ENCODE measurements around the gene ABCC10. TPM values are rescaled to one million over a fixed set of nuclear protein-coding genes. Genes with fewer than 3 reads are reported as not detected.

The ABCC10 gene
- total RNA-seq, 3 donors from 2014 or later: 25.3 to 43.3 (median 37.4) TPM

DNA sequence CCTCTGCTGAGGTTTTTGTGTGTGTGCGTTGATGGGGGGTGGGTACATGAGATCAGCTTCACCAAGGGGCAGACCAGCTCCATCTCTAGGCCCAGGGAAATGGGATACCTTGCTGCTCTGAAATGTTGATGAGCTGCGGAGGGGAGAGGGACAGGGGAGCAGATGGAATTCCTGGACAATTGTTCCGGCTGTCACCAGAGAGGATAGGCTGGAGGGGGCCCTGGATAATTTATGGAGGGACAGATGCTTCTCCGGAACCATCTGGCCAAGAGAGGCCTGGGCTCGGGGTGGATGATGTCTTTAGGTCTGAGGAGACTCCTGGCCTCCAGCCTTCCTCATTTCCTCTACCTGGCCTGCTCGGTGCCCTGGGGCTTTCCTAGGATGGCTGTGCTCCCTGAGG is 48.2 kb downstream of the ABCC10 start:
- ATAC-seq: no peak
- intact Hi-C loops (cut with DNase I, micrococcal nuclease): no loop called here
- Histone ChIP-seq H3K4me3 (no peak overlapping the region), H3K36me3 (ENCODE audit: low read depth) (no peaks in the 10 kb centered on the region), H3K4me1 (ENCODE audit: low read depth) (peaks cover 9% of the 10 kb centered on the region), H3K9me3 (no peaks in the 10 kb centered on the region)
- TF ChIP-seq, protein P1, sequence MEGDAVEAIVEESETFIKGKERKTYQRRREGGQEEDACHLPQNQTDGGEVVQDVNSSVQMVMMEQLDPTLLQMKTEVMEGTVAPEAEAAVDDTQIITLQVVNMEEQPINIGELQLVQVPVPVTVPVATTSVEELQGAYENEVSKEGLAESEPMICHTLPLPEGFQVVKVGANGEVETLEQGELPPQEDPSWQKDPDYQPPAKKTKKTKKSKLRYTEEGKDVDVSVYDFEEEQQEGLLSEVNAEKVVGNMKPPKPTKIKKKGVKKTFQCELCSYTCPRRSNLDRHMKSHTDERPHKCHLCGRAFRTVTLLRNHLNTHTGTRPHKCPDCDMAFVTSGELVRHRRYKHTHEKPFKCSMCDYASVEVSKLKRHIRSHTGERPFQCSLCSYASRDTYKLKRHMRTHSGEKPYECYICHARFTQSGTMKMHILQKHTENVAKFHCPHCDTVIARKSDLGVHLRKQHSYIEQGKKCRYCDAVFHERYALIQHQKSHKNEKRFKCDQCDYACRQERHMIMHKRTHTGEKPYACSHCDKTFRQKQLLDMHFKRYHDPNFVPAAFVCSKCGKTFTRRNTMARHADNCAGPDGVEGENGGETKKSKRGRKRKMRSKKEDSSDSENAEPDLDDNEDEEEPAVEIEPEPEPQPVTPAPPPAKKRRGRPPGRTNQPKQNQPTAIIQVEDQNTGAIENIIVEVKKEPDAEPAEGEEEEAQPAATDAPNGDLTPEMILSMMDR (IDR thresholded peaks at IDR 0.05): no peak
- no peak for DNase-seq

DNA sequence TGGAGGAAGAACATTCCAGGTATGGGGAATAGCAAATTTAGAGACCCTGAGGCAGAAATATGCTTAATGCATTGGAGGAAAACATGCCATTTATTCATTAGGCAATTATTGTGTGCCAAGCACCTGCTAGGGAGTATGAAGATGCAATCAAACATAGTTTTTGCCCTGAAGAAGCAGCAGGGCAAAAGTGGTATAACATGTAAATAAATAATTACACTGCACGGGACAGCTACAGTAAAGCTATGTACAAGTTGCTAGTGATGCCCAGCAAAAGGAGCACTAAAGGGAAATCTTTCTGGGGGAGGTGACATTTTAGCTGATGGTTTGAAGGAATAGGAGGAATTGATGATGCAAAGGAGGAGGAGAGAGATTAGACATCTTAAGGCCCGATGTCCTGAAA is 49.4 kb downstream of the ABCC10 start:
- no peak for DNase-seq
- ATAC-seq: no peak
- TF ChIP-seq, protein P1 (IDR thresholded peaks at IDR 0.05): no peak
- H3K4me1 ChIP-seq (ENCODE audit: low read depth): peaks cover 9% of the 10 kb centered on the region
- H3K9me3 ChIP-seq: no peaks in the 10 kb centered on the region
- intact Hi-C loops (cut with DNase I, micrococcal nuclease): no loop called here
- no peak overlapping the region for H3K4me3 ChIP-seq
- H3K36me3 ChIP-seq (ENCODE audit: low read depth): no peaks in the 10 kb centered on the region

DNA sequence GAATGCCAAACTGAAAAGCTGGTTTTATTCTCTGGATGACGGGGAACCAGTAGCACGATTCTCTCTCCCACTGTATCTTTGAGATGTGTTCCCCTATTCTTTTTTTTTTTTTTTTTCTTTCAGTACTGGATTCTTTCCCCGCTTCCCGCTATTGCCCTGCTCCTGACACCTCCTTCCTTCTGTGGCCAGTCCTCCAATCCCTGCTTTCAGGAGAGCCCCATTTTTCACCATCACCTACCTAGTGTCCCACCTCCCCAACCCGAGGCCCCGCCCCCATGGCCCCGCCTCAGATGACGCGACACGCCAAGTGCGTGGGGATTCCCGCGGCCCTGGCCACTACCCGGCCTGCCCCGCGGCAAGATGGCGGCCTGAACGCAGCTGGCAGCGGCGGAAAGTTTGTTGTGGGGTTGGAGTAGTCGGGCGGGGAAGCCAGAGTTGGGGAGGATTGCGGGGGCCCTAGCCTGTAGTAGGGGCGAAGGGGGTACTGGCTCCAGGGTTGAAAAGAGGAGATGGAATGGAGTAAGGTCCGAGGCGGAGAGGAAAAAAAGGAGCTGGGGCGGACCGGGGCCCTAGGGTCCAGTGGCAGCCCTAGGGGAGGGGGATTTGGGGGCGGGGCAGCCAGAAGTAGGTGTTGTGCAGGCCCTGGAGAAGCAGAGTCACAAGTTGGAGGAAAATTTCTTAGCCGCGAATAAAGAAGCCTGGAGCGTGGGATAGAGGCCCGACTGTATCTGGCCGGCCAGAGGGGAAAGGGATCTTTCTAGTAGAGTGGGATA is 50.1 kb downstream of the ABCC10 start, which contains the start of gene TJAP1:
Gene TJAP1, plus strand, starts transcription at position 336 of the 773 bp plus-strand sequence. CDS start 21,432 bp downstream, outside the sequence.
- ATAC-seq: peak; percentile 100
- intact Hi-C loops (cut with DNase I, micrococcal nuclease): no loop called here
- TF ChIP-seq, protein P1 (IDR thresholded peaks at IDR 0.05): no peak

DNA sequence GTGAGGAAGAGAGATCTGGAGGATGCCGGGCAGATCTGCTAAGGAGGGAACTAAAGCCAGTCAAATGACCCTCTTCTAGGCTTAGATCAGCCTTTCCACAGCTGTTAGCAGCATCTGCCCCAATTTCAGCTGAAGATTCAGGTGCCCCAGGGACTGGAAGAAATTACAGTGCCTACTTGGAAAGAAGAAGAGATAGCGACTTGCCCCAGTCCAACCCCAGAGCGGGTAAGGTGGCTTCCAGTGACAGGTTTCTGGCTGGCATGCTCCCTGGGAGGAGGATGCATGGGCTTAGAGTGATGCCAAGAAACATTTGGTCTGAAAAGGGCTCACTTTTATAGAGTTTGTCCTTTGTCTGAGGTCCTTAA is 50.6 kb downstream of the ABCC10 start:
- intact Hi-C loops (cut with DNase I, micrococcal nuclease): no loop called here
- ATAC-seq (no peak), DNase-seq (no peak)

More for the DNA sequence above, 50.1 kb downstream of the ABCC10 start, which contains the start of gene TJAP1:
- peaks cover 9% of the 10 kb centered on the region for H3K4me1 ChIP-seq (ENCODE audit: low read depth)
- DNase-seq: peak; percentile 95 to 97 (median 96)
- peak within 1 kb of the TSS; percentile 38 for H3K4me3 ChIP-seq
- no peaks in the 10 kb centered on the region for H3K36me3 ChIP-seq (ENCODE audit: low read depth)
- H3K9me3 ChIP-seq: no peaks in the 10 kb centered on the region

DNA sequence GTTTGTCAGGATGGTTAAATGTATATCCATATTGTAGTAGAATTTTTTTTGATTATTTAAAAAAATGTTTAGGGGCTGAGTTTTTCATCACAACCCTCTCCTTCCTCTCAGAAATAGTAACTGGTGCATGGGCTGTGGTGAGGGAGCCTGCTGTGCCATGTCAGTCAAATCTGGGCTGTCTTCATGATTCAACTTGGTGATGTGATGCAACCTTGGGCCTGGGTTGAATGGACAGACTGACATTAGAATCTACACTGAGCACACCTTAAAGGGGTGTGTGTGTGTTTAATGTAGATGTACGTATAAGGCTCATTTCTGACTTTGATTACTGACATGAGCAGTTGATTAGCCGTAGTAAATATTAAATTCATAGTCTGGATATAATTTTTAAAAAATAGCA is 53.7 kb downstream of the ABCC10 start:
- intact Hi-C loops (cut with DNase I, micrococcal nuclease): no loop called here
- Histone ChIP-seq H3K9me3 (no peaks in the 10 kb centered on the region), H3K4me1 (ENCODE audit: low read depth) (peaks cover 9% of the 10 kb centered on the region), H3K36me3 (ENCODE audit: low read depth) (no peaks in the 10 kb centered on the region), H3K4me3 (no peak overlapping the region)
- ATAC-seq (no peak), DNase-seq (no peak)
- TF ChIP-seq, protein P1 (IDR thresholded peaks at IDR 0.05): no peak

More for the DNA sequence above, 50.6 kb downstream of the ABCC10 start:
- H3K9me3 ChIP-seq: no peaks in the 10 kb centered on the region
- H3K4me3 ChIP-seq: peak overlapping the region; percentile 38
- peaks cover 9% of the 10 kb centered on the region for H3K4me1 ChIP-seq (ENCODE audit: low read depth)
- TF ChIP-seq, protein P1 (IDR thresholded peaks at IDR 0.05): no peak
- H3K36me3 ChIP-seq (ENCODE audit: low read depth): no peaks in the 10 kb centered on the region

Data from mucosa of descending colon (tissue), 3 donors.